Mesenchymal stem cell (in vitro differentiated cells and primary cell): ENCODE data around the gene SERINC2.
A peak's percentile ranks its signal among the peaks of the same experiment; 100 is the strongest.
"Not testable (repeated sequence)": the region's sequence is repeated elsewhere in the genome, so short reads cannot be mapped to it uniquely, and the experiment has no call there.

Experiments used
- DNase-seq: peaks from one replicate; pipeline ENCODE4 v3.0.0-alpha.2; 2013
- H2AFZ ChIP-seq: one replicate; pipeline ENCODE4 v1.6.1; 2013; ENCODE audit warnings: low read depth, mild to moderate bottlenecking, control low read depth, inconsistent platforms, low read length, moderate library complexity
- H2AK5ac ChIP-seq: 2 replicates; pipeline ENCODE4 v1.6.1; 2013; ENCODE audit warnings: low read length, moderate library complexity, mild to moderate bottlenecking, inconsistent platforms; ENCODE audit not compliant: severe bottlenecking
- H2BK120ac ChIP-seq: one replicate; pipeline ENCODE4 v1.6.1; 2013; ENCODE audit warnings: low read depth, mild to moderate bottlenecking, inconsistent platforms, low read length, moderate library complexity
- H2BK12ac ChIP-seq, 2 experiments: one replicate each; pipeline ENCODE4 v1.6.1; 2013; ENCODE audit warnings: inconsistent platforms in 2 of 2, low read length in 2 of 2, mild to moderate bottlenecking in 2 of 2, moderate library complexity in 2 of 2, control low read depth in 1 of 2
- H2BK15ac ChIP-seq: one replicate; pipeline ENCODE4 v1.6.1; 2013; ENCODE audit warnings: mild to moderate bottlenecking, low read depth, inconsistent platforms; ENCODE audit not compliant: poor library complexity, severe bottlenecking
- H2BK5ac ChIP-seq: 2 replicates; pipeline ENCODE4 v1.6.1; 2013; ENCODE audit warnings: low read depth, mild to moderate bottlenecking, low read length, control low read depth, inconsistent platforms; ENCODE audit not compliant: poor library complexity, severe bottlenecking
- H3K14ac ChIP-seq, 2 experiments: one replicate each; pipeline ENCODE4 v1.6.1; 2013; ENCODE audit warnings: inconsistent platforms in 2 of 2, low read length in 2 of 2, control low read depth in 1 of 2, mild to moderate bottlenecking in 1 of 2, moderate library complexity in 1 of 2
- H3K18ac ChIP-seq, 2 experiments: one replicate each; pipeline ENCODE4 v1.6.1; 2013; ENCODE audit warnings: inconsistent platforms in 2 of 2, low read length in 2 of 2, control low read depth in 1 of 2, low read depth in 1 of 2, mild to moderate bottlenecking in 1 of 2
- H3K23ac ChIP-seq, 2 experiments: one replicate each; pipeline ENCODE4 v1.6.1; 2013; ENCODE audit warnings: inconsistent platforms in 2 of 2, low read length in 2 of 2, mild to moderate bottlenecking in 2 of 2, moderate library complexity in 2 of 2, control low read depth in 1 of 2
- H3K27ac ChIP-seq: 2 replicates; pipeline ENCODE4 v1.5.1; 2013; ENCODE audit warnings: mild to moderate bottlenecking, moderate library complexity, low read length, control low read depth, inconsistent platforms; ENCODE audit not compliant: poor library complexity, severe bottlenecking
- H3K27me3 ChIP-seq, 2 experiments: 2 replicates each; pipeline versions ENCODE4 v1.6.1 to v1.7.0; 2013; ENCODE audit warnings: low read length in 2 of 2, mild to moderate bottlenecking in 2 of 2, moderate library complexity in 2 of 2, control low read depth in 1 of 2, inconsistent platforms in 1 of 2; ENCODE audit not compliant: control insufficient read depth in 1 of 2, insufficient read depth in 1 of 2
- H3K36me3 ChIP-seq, 2 experiments: 2 replicates each; pipeline versions ENCODE4 v1.6.1 to v1.7.0; 2013; ENCODE audit warnings: low read length in 2 of 2, control low read depth in 1 of 2, inconsistent platforms in 1 of 2, low read depth in 1 of 2, mild to moderate bottlenecking in 1 of 2; ENCODE audit not compliant: insufficient read depth in 2 of 2, control insufficient read depth in 1 of 2
- H3K4ac ChIP-seq, 2 experiments: one replicate each; pipeline ENCODE4 v1.6.1; 2013; ENCODE audit warnings: inconsistent platforms in 2 of 2, low read length in 2 of 2, mild to moderate bottlenecking in 2 of 2, moderate library complexity in 2 of 2, control low read depth in 1 of 2, low read depth in 1 of 2
- H3K4me1 ChIP-seq: 2 replicates; pipeline ENCODE4 v1.6.1; 2013; ENCODE audit warnings: low read depth, low read length, control low read depth; ENCODE audit not compliant: control insufficient read depth, insufficient read depth
- H3K4me2 ChIP-seq: 2 replicates; pipeline ENCODE4 v1.6.1; 2013; ENCODE audit warnings: low read length, mild to moderate bottlenecking, inconsistent platforms; ENCODE audit not compliant: poor library complexity, severe bottlenecking
- H3K4me3 ChIP-seq, 2 experiments: 2 replicates each; pipeline versions ENCODE4 v1.5.1 to v1.7.0; 2013; ENCODE audit warnings: low read length in 2 of 2, mild to moderate bottlenecking in 2 of 2, control low read depth in 1 of 2, low read depth in 1 of 2; ENCODE audit not compliant: insufficient read depth in 1 of 2
- H3K79me1 ChIP-seq: replicated peaks from 2 replicates; pipeline ENCODE4 v1.6.1; 2013; ENCODE audit warnings: mild to moderate bottlenecking, control low read depth, low read length, inconsistent platforms; ENCODE audit not compliant: poor library complexity, severe bottlenecking
- H3K9ac ChIP-seq: 2 replicates; pipeline ENCODE4 v1.7.0; 2013; ENCODE audit warnings: mild to moderate bottlenecking, low read length, moderate library complexity
- H3K9me3 ChIP-seq: 2 replicates; pipeline ENCODE4 v1.7.0; 2013; ENCODE audit warnings: mild to moderate bottlenecking, low read length; ENCODE audit not compliant: control insufficient read depth
- H4K8ac ChIP-seq: one replicate; pipeline ENCODE4 v1.6.1; 2013; ENCODE audit warnings: inconsistent platforms, mild to moderate bottlenecking, low read length, moderate library complexity
- H4K91ac ChIP-seq: one replicate; pipeline ENCODE4 v1.6.1; 2013; ENCODE audit warnings: mild to moderate bottlenecking, low read length, inconsistent platforms
- WGBS: methylation state at CpG from one replicate; pipeline ENCODE4 v1.1.7; 2013; ENCODE audit warnings: mixed read lengths; 5-methylcytosine and 5-hydroxymethylcytosine counted together

SERINC2 gene

GRCh38 chr1:31386576-31387243 is 26.3 kb upstream of the SERINC2 start:
- H3K4me2 ChIP-seq, H3K79me1 ChIP-seq, DNase-seq, H3K4me3 ChIP-seq, H3K4me1 ChIP-seq, H3K36me3 ChIP-seq, H3K4ac ChIP-seq, H2AFZ ChIP-seq, H3K27ac ChIP-seq, H3K9ac ChIP-seq, H4K8ac ChIP-seq, H3K23ac ChIP-seq, H2BK120ac ChIP-seq, H4K91ac ChIP-seq, H2BK5ac ChIP-seq, H3K18ac ChIP-seq, H2BK15ac ChIP-seq, H2AK5ac ChIP-seq, H3K14ac ChIP-seq, H3K27me3 ChIP-seq, H2BK12ac ChIP-seq, H3K9me3 ChIP-seq: not testable (repeated sequence)
- WGBS, result 73% methylated on average over 8 of the region's 8 CpGs

GRCh38 chr1:31387612-31388011 is 25.4 kb upstream of the SERINC2 start:
- no peak overlapping the region for H2BK120ac ChIP-seq
- peaks cover 4% of the 10 kb centered on the region for H3K4me1 ChIP-seq
- no peak overlapping the region for H2AFZ ChIP-seq
- no peak overlapping the region for H3K23ac ChIP-seq
- peak overlapping the region in 1 of 2 experiments; percentile 54 for H2BK12ac ChIP-seq
- peaks cover 0 to 7% of the 10 kb centered on the region in 2 experiments for H3K27me3 ChIP-seq
- H3K4ac ChIP-seq, result no peak overlapping the region
- H3K4me3 ChIP-seq, result no peak overlapping the region
- H3K9me3 ChIP-seq, result no peaks in the 10 kb centered on the region
- H3K36me3 ChIP-seq, result no peaks in the 10 kb centered on the region
- H2AK5ac ChIP-seq, result no peak overlapping the region
- no peaks in the 10 kb centered on the region for H3K79me1 ChIP-seq
- no peak overlapping the region for H4K91ac ChIP-seq
- no peak overlapping the region for H2BK15ac ChIP-seq
- H3K27ac ChIP-seq, result no peak overlapping the region
- H4K8ac ChIP-seq, result no peak overlapping the region
- no peak overlapping the region for H3K4me2 ChIP-seq
- no peak for DNase-seq
- 76% methylated on average over 10 of the region's 10 CpGs for WGBS
- no peak overlapping the region for H3K9ac ChIP-seq
- peak overlapping the region in 1 of 2 experiments; percentile 61 for H3K14ac ChIP-seq
- H2BK5ac ChIP-seq, result no peak overlapping the region
- H3K18ac ChIP-seq, result no peak overlapping the region

DNA sequence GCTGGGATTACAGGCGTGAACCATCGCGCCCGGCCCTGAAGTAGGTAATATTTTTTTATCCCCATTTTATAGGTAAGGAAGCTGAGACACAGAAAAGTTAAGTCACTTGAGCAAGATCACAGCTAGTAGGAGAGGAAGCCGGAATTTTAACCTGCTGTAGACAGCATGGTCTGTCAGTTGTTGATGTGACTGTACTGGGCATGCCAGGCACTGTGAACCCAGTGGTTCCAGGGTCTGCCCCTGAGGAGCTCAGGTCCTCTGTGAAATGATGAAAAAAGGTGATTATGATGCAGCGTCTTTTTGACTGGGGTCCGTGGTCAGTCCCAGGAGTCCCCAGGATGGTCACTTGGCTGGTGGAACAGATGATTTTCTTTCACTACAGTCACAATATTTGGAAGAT is 23.4 kb upstream of the SERINC2 start:
- Histone ChIP-seq H3K4me2 (no peak overlapping the region), H3K4me3 (no peak overlapping the region), H3K4ac (no peak overlapping the region), H2BK12ac (no peak overlapping the region), H2BK5ac (no peak overlapping the region), H3K79me1 (no peaks in the 10 kb centered on the region), H3K36me3 (no peaks in the 10 kb centered on the region), H2BK120ac (no peak overlapping the region), H2AK5ac (no peak overlapping the region), H3K23ac (no peak overlapping the region), H3K14ac (no peak overlapping the region), H3K27ac (no peak overlapping the region), H3K27me3 (peaks cover 0 to 7% of the 10 kb centered on the region in 2 experiments), H3K9me3 (no peaks in the 10 kb centered on the region), H4K91ac (no peak overlapping the region), H2BK15ac (no peak overlapping the region), H4K8ac (no peak overlapping the region), H3K9ac (no peak overlapping the region), H3K18ac (no peak overlapping the region), H3K4me1 (peaks cover 5% of the 10 kb centered on the region), H2AFZ (no peak overlapping the region)
- 94% methylated on average over 7 of the region's 7 CpGs for WGBS
- no peak for DNase-seq

- WGBS, result 87% methylated on average over 7 of the region's 7 CpGs
- no peak overlapping the region for H2BK12ac ChIP-seq
- H3K27me3 ChIP-seq, result peaks cover 0 to 7% of the 10 kb centered on the region in 2 experiments
Observed at GRCh38 chr1:31390071-31390470, 22.9 kb upstream of the SERINC2 start.

More at GRCh38 chr1:31390071-31390470, 22.9 kb upstream of the SERINC2 start:
- H3K18ac ChIP-seq, result no peak overlapping the region
- no peaks in the 10 kb centered on the region for H3K79me1 ChIP-seq
- H3K14ac ChIP-seq, result no peak overlapping the region
- no peaks in the 10 kb centered on the region for H3K36me3 ChIP-seq
- H3K23ac ChIP-seq, result no peak overlapping the region
- no peak overlapping the region for H3K4me3 ChIP-seq
- no peak overlapping the region for H3K4me2 ChIP-seq
- H2BK5ac ChIP-seq, result no peak overlapping the region
- no peak overlapping the region for H4K8ac ChIP-seq
- no peak overlapping the region for H3K27ac ChIP-seq
- peaks cover 8% of the 10 kb centered on the region for H3K4me1 ChIP-seq
- no peak for DNase-seq
- no peak overlapping the region for H4K91ac ChIP-seq
- no peak overlapping the region for H2BK120ac ChIP-seq
- no peaks in the 10 kb centered on the region for H3K9me3 ChIP-seq
- no peak overlapping the region for H2BK15ac ChIP-seq
- H2AFZ ChIP-seq, result no peak overlapping the region
- H2AK5ac ChIP-seq, result no peak overlapping the region
- no peak overlapping the region for H3K9ac ChIP-seq
- H3K4ac ChIP-seq, result no peak overlapping the region
